Chondrocyte (in vitro differentiated cells): ENCODE results near the gene COL15A1. TPM values are rescaled to one million over a fixed set of nuclear protein-coding genes. Genes with fewer than 3 reads are reported as not detected.
"Not testable (repeated sequence)": the region's sequence is repeated elsewhere in the genome, so short reads cannot be mapped to it uniquely, and the experiment has no call there.

Experiments
- DNase-seq: peaks from one replicate; pipeline ENCODE4 v3.0.0; 2021; ENCODE audit warnings: mixed read lengths, low spot score
- H3K27ac Mint-ChIP-seq: one replicate; pipeline ENCODE4 v1.8.0; 2021; ENCODE audit warnings: mild to moderate bottlenecking, moderate library complexity, mixed read lengths; ENCODE audit not compliant: unreplicated experiment
- H3K27me3 Mint-ChIP-seq: 2 replicates; pipeline ENCODE4 v1.8.0; 2021; ENCODE audit warnings: low read depth, mixed read lengths
- H3K36me3 Mint-ChIP-seq: 2 replicates; pipeline ENCODE4 v1.8.0; 2021; ENCODE audit warnings: low read depth, mixed read lengths
- H3K4me1 Mint-ChIP-seq: 2 replicates; pipeline ENCODE4 v1.8.0; 2021; ENCODE audit warnings: low read depth, mild to moderate bottlenecking, mixed read lengths
- H3K4me3 Mint-ChIP-seq: one replicate; pipeline ENCODE4 v1.8.0; 2021; ENCODE audit warnings: mild to moderate bottlenecking, moderate library complexity, mixed read lengths; ENCODE audit not compliant: unreplicated experiment
- H3K9me3 Mint-ChIP-seq: 2 replicates; pipeline ENCODE4 v1.8.0; 2021; ENCODE audit warnings: low read depth, mixed read lengths
- total RNA-seq: library from RNA; stranded (reverse); gene quantifications from 3 replicates; pipeline ENCODE4 v1.2.1, GENCODE V29; 2021
- TF ChIP-seq, protein P1 (sequence below): fragments of 200-600 bp; sonication (generic); IDR thresholded peaks from 2 replicates; pipeline ENCODE4 v1.5.0; 2021; ENCODE audit warnings: antibody characterized with exemption, mild to moderate bottlenecking, moderate library complexity

COL15A1 gene
- total RNA-seq, 1 donor from 2014 or later, result 5.4 TPM

DNA sequence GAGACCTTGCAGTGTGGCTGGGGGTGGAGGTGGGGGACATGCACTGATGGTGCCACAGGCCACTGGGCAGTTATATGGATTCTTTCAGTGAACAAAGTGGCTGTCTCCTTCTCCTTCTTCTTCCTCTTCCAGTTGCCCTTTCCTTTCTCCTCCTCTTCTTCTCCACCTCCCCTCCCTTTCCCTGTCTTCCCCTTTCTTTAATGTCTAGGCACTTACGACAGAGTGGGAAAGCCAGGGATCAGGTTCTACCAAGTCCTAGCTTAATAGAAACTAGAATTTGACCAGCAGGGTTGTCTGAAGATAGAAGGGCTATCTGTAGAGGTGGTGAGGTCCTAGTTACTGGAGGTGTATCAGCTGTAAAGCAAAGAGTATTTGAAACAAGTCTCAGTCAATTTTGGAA, 62.8 kb downstream of the COL15A1 start:
- peaks cover 23% of the 10 kb centered on the region for H3K27me3 Mint-ChIP-seq
- H3K4me3 Mint-ChIP-seq, result no peak overlapping the region

DNA sequence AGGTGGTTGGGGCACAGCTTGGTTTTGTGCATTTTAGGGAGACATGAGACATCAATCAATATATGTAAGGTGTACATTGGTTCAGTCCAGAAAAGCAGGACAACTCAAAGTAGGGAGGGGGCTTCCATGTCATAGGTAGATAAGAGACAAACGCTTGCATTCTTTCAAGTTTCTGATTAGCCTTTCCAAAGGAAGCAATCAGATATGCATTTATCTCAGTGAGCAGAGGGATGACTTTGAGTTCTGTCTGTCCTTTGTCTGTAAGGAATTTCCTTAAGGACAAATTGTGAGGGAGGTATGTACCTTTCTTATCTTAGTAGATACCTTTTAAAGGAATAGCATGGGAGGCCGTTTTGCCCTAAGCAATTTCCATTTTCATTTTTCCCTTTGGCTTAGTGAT, 63.3 kb downstream of the COL15A1 start:
- Mint-ChIP-seq H3K36me3 (peaks cover 6% of the 10 kb centered on the region), H3K27me3 (peaks cover 23% of the 10 kb centered on the region), H3K4me3 (no peak overlapping the region)

More for the DNA sequence above, 62.8 kb downstream of the COL15A1 start:
- Mint-ChIP-seq H3K27ac (no peak overlapping the region), H3K36me3 (peaks cover 6% of the 10 kb centered on the region), H3K4me1 (no peaks in the 10 kb centered on the region), H3K9me3 (peaks cover 9% of the 10 kb centered on the region)
- TF ChIP-seq, protein P1, sequence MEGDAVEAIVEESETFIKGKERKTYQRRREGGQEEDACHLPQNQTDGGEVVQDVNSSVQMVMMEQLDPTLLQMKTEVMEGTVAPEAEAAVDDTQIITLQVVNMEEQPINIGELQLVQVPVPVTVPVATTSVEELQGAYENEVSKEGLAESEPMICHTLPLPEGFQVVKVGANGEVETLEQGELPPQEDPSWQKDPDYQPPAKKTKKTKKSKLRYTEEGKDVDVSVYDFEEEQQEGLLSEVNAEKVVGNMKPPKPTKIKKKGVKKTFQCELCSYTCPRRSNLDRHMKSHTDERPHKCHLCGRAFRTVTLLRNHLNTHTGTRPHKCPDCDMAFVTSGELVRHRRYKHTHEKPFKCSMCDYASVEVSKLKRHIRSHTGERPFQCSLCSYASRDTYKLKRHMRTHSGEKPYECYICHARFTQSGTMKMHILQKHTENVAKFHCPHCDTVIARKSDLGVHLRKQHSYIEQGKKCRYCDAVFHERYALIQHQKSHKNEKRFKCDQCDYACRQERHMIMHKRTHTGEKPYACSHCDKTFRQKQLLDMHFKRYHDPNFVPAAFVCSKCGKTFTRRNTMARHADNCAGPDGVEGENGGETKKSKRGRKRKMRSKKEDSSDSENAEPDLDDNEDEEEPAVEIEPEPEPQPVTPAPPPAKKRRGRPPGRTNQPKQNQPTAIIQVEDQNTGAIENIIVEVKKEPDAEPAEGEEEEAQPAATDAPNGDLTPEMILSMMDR, result no peak
- no peak for DNase-seq

DNA sequence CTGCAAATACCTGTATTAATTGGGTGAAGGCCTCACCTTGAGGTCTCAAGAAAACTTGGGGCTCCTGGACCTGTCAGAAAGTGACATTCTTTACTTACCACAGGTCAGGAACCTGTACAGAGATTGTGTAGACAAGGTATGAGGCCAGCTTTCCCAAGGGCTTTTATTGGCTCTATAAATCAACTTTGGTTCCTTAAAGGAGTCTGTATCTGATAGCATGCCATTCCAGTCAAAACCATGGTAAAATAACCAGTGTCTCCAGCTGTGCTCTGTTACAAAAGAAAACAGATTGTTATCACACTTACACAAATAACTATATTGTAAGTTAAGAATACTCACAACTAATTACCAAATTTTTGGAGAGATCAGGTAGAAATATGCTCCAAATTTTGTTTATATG, 64.5 kb downstream of the COL15A1 start:
- no peak for DNase-seq
- no peak overlapping the region for H3K4me3 Mint-ChIP-seq
- no peak overlapping the region for H3K27ac Mint-ChIP-seq
- TF ChIP-seq, protein P1, result no peak
- no peaks in the 10 kb centered on the region for H3K4me1 Mint-ChIP-seq
- H3K27me3 Mint-ChIP-seq, result peaks cover 23% of the 10 kb centered on the region
- H3K36me3 Mint-ChIP-seq, result peaks cover 6% of the 10 kb centered on the region
- peaks cover 12% of the 10 kb centered on the region for H3K9me3 Mint-ChIP-seq

More for the DNA sequence above, 63.3 kb downstream of the COL15A1 start:
- DNase-seq, result no peak
- Mint-ChIP-seq H3K4me1 (no peaks in the 10 kb centered on the region), H3K9me3 (peaks cover 9% of the 10 kb centered on the region), H3K27ac (no peak overlapping the region)
- TF ChIP-seq, protein P1, result no peak

DNA sequence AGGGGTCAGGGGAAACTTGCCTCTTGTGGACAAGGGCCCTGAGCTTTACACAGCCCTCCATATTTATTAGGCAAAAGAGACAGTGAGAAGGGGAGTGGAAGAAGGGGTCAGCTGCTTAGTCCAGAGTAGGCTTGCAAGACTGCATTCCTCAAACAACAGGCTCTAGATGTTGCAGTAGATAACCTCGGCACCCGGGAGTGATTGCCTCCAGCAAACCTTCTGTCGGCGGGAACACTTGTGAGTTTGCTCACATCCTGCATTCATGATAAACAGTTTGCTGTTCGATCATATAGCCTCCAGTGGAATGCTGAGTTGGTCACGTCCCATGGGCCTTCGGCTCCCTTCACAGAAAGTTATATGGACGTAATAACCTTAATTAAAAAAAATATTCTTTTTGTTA, 66.7 kb downstream of the COL15A1 start:
- H3K27ac Mint-ChIP-seq, H3K4me3 Mint-ChIP-seq, DNase-seq, H3K36me3 Mint-ChIP-seq, H3K4me1 Mint-ChIP-seq: not testable (repeated sequence)
- Mint-ChIP-seq H3K27me3 (peaks cover 11% of the 10 kb centered on the region), H3K9me3 (peaks cover 12% of the 10 kb centered on the region)

DNA sequence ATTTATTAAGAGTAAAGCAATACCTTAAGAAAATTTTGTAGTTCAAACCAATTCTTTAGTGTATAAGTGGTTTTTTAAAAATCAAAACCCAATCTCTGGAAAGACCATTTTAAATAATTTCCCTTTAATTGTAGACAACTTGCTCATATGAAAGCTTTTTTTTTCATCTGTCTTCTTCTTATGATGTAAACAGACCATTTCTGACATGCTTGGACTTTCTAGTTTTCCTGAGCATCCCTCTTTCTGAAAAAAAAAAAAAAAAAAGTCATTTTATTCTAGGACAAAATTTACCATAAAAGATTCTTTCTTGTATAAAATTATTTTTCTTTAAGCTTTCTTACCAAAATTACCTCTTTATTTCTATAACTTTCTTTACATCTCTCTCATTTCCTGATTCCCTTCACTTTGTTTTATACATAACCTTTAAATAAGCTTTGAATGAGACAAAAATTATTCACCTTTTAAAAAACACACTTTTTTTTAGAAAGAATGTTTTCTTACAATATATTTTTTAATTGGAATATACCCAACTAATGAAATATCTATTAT, 67.5 kb downstream of the COL15A1 start:
- DNase-seq, result no peak
- TF ChIP-seq, protein P1, result no peak

DNA sequence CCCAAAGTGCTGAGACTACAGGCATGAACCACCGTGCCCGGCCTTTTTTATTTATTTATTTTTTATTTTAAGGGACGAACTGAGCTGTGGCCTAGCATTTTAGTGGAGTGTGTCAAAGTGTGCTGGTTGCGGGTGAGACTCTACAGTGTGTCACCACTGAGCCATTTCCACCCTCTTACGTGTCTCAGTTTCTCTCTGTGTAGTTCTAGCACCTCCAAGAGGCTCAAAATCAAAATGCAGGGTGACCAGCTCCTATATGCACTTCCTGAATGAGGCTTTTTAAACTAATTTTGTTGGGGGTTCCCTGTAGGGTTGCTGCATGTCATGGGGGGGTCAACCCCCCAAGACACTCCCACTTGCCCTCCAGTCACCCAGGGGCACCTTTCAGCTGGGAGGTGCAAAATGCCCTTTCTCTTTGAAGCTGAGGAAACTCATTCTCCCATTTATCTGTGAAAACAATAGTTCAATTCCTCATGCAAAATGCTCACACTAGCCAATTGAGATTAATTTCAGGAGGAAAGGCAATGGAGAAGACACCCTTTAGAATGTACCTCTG, 69.3 kb downstream of the COL15A1 start:
- H3K4me1 Mint-ChIP-seq, result peaks cover 10% of the 10 kb centered on the region
- peaks cover 1% of the 10 kb centered on the region for H3K36me3 Mint-ChIP-seq
- H3K27ac Mint-ChIP-seq, result no peak overlapping the region
- TF ChIP-seq, protein P1, result peak; percentile 51
- no peak overlapping the region for H3K4me3 Mint-ChIP-seq
- peaks cover 12% of the 10 kb centered on the region for H3K9me3 Mint-ChIP-seq
- no peaks in the 10 kb centered on the region for H3K27me3 Mint-ChIP-seq
- no peak for DNase-seq

More for the DNA sequence above, 67.5 kb downstream of the COL15A1 start:
- H3K9me3 Mint-ChIP-seq, result peaks cover 12% of the 10 kb centered on the region
- H3K4me3 Mint-ChIP-seq, result no peak overlapping the region
- H3K4me1 Mint-ChIP-seq, result peaks cover 10% of the 10 kb centered on the region
- H3K27me3 Mint-ChIP-seq, result peaks cover 5% of the 10 kb centered on the region
- H3K36me3 Mint-ChIP-seq, result peaks cover 2% of the 10 kb centered on the region
- H3K27ac Mint-ChIP-seq, result no peak overlapping the region
